Small intestine (tissue), 7 donors: ENCODE results near the gene MIPOL1. TPM values are rescaled to one million over a fixed set of nuclear protein-coding genes. Genes with fewer than 3 reads are reported as not detected.
A peak's percentile ranks its signal among the peaks of the same experiment; 100 is the strongest.
"Not testable (repeated sequence)": the region's sequence is repeated elsewhere in the genome, so short reads cannot be mapped to it uniquely, and the experiment has no call there.

Experiments
- DNase-seq, 2 donors: peaks; one replicate each; pipeline versions ENCODE4 v3.0.0 to v3.0.0-alpha.2; 2013
- FAIRE-seq: peaks from 2 replicates; lab custom pipeline; 2012; peaks lifted over from hg19 to GRCh38; lab: Jason Lieb, UNC
- H3K27ac ChIP-seq, 3 donors: one replicate each; pipeline ENCODE4 v1.5.1; 2013; ENCODE audit warnings: low read length in 2 of 3, mild to moderate bottlenecking in 2 of 3, control low read depth in 1 of 3, inconsistent platforms in 1 of 3, low read depth in 1 of 3, moderate library complexity in 1 of 3
- H3K27me3 ChIP-seq, 3 donors: one replicate each; pipeline ENCODE4 v1.6.1; 2013; ENCODE audit warnings: low read length in 3 of 3, inconsistent platforms in 1 of 3; ENCODE audit not compliant: control insufficient read depth in 3 of 3, insufficient read depth in 3 of 3
- H3K36me3 ChIP-seq, 3 donors: one replicate each; pipeline ENCODE4 v1.6.1; 2013; ENCODE audit warnings: low read length in 3 of 3, inconsistent platforms in 1 of 3, low read depth in 1 of 3, mild to moderate bottlenecking in 1 of 3, moderate library complexity in 1 of 3; ENCODE audit not compliant: control insufficient read depth in 3 of 3, insufficient read depth in 2 of 3
- H3K4me1 ChIP-seq, 3 donors: one replicate each; pipeline ENCODE4 v1.6.1; 2013; ENCODE audit warnings: low read length in 2 of 3, inconsistent platforms in 1 of 3, low read depth in 1 of 3, mild to moderate bottlenecking in 1 of 3, moderate library complexity in 1 of 3; ENCODE audit not compliant: control insufficient read depth in 3 of 3, insufficient read depth in 2 of 3
- H3K4me3 ChIP-seq, 3 donors: one replicate each; pipeline ENCODE4 v1.5.1; 2013; ENCODE audit warnings: low read length in 3 of 3, control low read depth in 1 of 3, inconsistent platforms in 1 of 3, low read depth in 1 of 3, mild to moderate bottlenecking in 1 of 3, moderate library complexity in 1 of 3
- H3K9me3 ChIP-seq, 2 donors: one replicate each; pipeline ENCODE4 v1.6.1; 2013; ENCODE audit warnings: low read depth in 1 of 2, low read length in 1 of 2; ENCODE audit not compliant: control insufficient read depth in 2 of 2, insufficient read depth in 1 of 2
- WGBS, 3 donors: extraction: QIAGEN DNeasy Blood & Tissue Kit; methylation state at CpG; one replicate each; pipeline ENCODE4 v1.1.7; 2013; 5-methylcytosine and 5-hydroxymethylcytosine counted together
- polyA plus RNA-seq, 4 donors: library from polyadenylated mRNA; stranded (reverse) in 3 of 4; unstranded in 1 of 4; fragments of 200-250 nt in 3 of 4; fragments of 120-200 nt in 1 of 4; gene quantifications; one replicate each; pipeline versions ENCODE4 v1.2.1 to v1.2.3, GENCODE V29; 2013
- donor health status: healthy with polysubstance abuse.
- donor health status: control.
- donor health status: control.
- donor health status: Bipolar disorder and iron deficiency.
- donor health status: healthy.

Gene MIPOL1
- polyA plus RNA-seq, 4 donors, result 0.45 to 9.2 (median 2.3) TPM

DNA sequence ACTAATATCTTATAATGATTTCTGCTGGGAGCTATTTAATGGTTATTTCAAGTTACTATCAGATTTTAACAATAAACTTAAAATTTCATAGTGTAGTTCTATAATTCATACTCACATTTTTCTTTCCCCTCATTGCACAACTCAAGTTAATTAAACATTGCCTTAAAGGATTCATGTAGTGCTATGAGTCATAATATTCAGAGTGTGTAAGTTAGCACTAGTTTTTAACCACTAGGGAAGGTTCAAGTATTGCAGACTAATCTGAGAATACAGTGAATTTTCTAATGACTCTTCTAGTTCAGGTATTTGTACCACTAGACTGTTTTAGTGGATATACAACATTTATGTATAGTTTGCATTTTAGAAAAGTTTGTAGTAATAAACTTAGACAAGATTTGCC lies 347.4 kb downstream of the MIPOL1 start:
- Histone ChIP-seq H3K4me1 (no peaks in the 10 kb centered on the region), H3K9me3 (no peaks in the 10 kb centered on the region), H3K27ac (no peak overlapping the region), H3K36me3 (no peaks in the 10 kb centered on the region), H3K4me3 (no peak overlapping the region), H3K27me3 (no peaks in the 10 kb centered on the region)
- no peak for FAIRE-seq
- no peak for DNase-seq

DNA sequence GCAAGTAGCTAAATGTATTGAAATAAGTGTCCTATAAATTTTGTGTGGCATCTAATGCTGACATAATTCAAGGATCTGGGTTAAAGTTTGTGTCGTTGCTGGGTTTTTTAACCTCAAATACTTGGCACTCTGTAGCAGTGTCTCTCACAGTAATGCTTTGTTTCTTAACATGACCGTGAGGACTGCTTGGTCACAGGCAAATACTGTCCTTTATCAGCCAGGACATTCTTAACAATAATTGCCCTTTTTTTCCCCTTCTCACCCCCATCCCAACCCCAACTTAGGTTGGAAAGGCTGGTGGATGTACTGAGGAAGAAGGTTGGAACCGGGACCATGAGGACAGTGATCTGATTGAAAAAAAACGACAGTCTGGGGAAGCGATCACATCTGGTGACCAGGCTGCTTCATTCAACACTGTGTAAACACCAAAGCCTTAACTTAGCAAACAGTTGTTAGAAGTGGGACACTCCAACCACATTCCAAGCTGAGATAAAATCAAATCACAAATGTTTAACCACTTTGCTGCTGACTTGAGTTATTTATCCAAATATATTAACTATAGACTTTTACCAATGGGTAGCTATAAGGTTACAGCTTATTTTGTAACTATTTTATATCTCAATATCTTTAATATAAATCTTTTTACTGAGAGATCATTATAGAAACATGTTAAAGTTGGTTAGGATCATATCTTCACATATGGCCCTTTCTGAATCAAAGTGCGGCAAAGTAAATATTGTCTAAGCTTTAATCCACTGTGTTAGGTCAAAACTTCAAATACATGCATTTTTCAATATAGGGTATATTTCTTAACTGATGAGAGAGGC lies 349.1 kb downstream of the MIPOL1 start:
- 44 to 54% (median 53%) methylated on average over 6 of the region's 6 CpGs for WGBS, 3 donors
- Histone ChIP-seq H3K36me3 (no peaks in the 10 kb centered on the region), H3K27me3 (no peaks in the 10 kb centered on the region), H3K27ac (peak overlapping the region in 1 of 3 donors; percentile 38), H3K4me1 (no peaks in the 10 kb centered on the region), H3K9me3 (no peaks in the 10 kb centered on the region), H3K4me3 (no peak overlapping the region)
- no peak for FAIRE-seq
- DNase-seq, result peak in 1 of 2 donors; percentile 55

DNA sequence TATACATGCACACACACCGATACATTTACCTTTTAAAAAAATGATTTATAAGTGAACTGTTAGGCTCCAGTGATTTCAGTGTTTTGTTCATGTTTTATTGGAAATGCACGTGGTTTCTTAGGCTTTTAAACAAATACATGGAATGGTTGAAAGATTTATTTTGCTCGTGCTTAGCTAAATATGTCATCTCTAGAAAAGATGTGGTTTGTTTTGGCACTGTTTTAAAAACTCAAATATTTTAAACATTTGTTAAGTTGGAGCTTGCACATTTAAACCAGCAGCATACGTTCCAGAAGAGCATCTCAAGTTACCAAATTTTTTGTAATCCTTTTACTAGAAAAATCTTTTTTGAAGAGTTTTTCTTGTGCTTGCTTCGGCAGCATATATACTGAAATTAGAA lies 352.8 kb downstream of the MIPOL1 start:
- Histone ChIP-seq H3K27me3 (no peaks in the 10 kb centered on the region), H3K27ac (no peak overlapping the region), H3K9me3 (peaks cover 0 to 4% of the 10 kb centered on the region in 2 donors), H3K4me1 (no peaks in the 10 kb centered on the region), H3K36me3 (no peaks in the 10 kb centered on the region), H3K4me3 (no peak overlapping the region)
- FAIRE-seq (no peak), DNase-seq (no peak)
- 53 to 78% (median 68%) methylated on average over 5 of the region's 5 CpGs for WGBS, 3 donors

DNA sequence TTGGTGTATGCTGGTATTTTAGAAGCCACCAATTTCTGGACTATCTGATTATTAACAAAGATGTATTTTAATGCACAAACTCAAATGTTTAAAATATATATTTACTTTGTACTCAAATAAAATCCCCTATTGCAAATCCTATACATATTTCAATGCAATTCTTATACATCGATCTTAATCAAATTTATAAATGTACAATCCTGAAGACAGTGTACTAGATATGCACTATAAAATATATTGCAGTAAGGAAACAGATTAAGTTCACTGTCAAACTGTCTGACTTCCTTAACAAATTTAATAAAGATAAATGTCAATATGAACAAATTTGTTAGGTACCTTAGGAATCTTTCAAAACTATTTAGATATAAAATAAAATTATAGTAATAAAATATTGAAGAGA lies 353.4 kb downstream of the MIPOL1 start:
- no peak for FAIRE-seq
- Histone ChIP-seq H3K36me3 (no peaks in the 10 kb centered on the region), H3K4me1 (no peaks in the 10 kb centered on the region), H3K4me3 (no peak overlapping the region), H3K9me3 (peaks cover 0 to 6% of the 10 kb centered on the region in 2 donors), H3K27ac (no peak overlapping the region), H3K27me3 (no peaks in the 10 kb centered on the region)
- WGBS, 3 donors, result 88 to 91% (median 89%) methylated on average over 1 of the region's 1 CpG
- no peak for DNase-seq

DNA sequence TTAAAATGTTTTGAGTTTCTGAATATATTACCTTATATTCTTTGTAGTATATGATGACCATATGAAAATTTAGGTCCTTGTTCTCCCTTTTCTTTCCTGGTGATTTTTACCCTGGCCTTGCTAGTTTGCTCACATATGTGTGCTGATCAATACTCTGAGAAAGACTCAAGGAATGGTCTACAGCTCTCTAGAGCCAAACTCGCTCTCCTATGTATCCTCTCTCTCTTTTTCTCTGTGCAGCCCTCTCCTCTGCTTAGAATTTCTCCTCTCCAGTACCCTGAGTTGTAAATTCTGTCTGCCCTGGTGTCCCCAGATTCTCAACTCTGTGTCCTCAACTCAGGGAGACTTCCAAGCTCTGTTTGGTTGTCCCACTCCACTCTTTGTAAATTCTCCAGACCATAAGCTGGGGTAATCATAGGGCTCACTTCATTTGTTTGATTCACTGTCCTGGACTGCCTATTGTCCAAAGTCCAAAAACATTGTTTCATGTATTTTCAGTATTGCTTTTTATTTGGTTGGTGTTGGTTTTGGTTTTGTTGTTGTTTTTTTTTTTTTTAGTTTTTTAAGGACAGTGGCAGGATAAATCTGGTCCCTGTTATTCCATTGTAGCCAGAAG lies 356.3 kb downstream of the MIPOL1 start:
- no peak for DNase-seq
- H3K27ac ChIP-seq, result no peak overlapping the region

DNA sequence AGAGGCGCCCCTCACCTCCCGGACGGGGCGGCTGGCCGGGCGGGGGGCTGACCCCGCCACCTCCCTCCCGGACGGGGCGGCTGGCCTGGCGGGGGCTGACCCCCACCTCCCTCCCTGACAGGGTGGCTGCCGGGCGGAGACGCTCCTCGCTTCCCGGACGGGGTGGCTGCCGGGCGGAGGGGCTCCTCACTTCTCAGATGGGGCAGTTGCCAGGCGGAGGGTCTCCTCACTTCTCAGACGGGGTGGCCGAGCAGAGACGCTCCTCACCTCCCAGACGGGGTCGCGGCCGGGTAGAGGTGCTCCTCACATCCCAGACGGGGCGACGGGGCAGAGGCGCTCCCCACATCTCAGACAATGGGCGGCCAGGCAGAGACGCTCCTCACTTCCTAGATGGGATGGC lies 357.9 kb downstream of the MIPOL1 start:
- H3K9me3 ChIP-seq, result peaks cover 0 to 11% of the 10 kb centered on the region in 2 donors
- FAIRE-seq, DNase-seq, H3K27me3 ChIP-seq, H3K36me3 ChIP-seq, H3K4me3 ChIP-seq, H3K4me1 ChIP-seq, H3K27ac ChIP-seq: not testable (repeated sequence)
- WGBS, 3 donors, result 84 to 98% (median 94%) methylated on average over 16 to 27 of the region's 33 CpGs

More for the DNA sequence above, 356.3 kb downstream of the MIPOL1 start:
- Histone ChIP-seq H3K36me3 (no peaks in the 10 kb centered on the region), H3K4me1 (no peaks in the 10 kb centered on the region), H3K4me3 (no peak overlapping the region), H3K9me3 (peaks cover 0 to 11% of the 10 kb centered on the region in 2 donors), H3K27me3 (no peaks in the 10 kb centered on the region)
- FAIRE-seq, result no peak
- 57 to 98% (median 92%) methylated on average over 1 of the region's 1 CpG for WGBS, 3 donors

DNA sequence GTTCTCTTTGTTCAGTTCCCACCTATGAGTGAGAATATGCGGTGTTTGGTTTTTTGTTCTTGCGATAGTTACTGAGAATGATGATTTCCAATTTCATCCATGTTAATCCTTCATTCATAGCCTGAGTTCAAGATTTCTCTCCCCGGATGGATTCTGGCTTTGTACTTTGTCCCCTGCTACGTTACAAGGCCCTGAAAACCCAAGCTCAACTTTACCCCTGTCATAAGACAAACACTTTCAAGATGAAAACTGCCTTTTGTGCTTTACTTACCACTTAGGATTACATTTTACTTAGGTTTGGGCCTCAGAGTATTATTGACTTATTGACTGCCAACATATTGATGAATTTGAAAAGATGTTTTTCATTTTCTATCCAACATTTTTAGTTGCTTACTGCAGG lies 361.0 kb downstream of the MIPOL1 start:
- H3K27me3 ChIP-seq, result no peaks in the 10 kb centered on the region
- H3K36me3 ChIP-seq, result no peaks in the 10 kb centered on the region
- H3K27ac ChIP-seq, result no peak overlapping the region
- WGBS, 3 donors, result 58 to 76% (median 74%) methylated on average over 4 of the region's 4 CpGs
- DNase-seq, result no peak
- H3K4me3 ChIP-seq, result no peak overlapping the region
- peaks cover 0 to 11% of the 10 kb centered on the region in 2 donors for H3K9me3 ChIP-seq
- FAIRE-seq, result no peak
- H3K4me1 ChIP-seq, result no peaks in the 10 kb centered on the region

DNA sequence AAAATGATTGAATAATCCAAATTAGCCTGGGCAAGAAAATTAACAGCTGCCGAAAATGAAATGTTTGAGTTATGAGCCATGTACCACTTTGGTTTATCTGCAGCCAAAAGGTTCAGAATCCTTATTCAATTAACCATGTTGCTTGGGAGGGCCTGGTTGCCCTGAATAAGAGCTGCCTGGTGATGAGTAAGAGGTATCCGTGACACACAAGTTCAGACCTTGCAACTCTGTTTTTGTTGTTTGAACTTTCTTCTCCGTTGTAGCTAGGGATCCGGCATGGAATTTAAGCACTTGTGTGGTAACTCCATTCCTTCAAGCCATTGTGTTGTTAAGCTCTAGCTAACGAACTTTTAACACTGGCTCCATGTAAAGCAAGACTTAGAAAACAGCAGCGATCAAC lies 361.6 kb downstream of the MIPOL1 start:
- no peaks in the 10 kb centered on the region for H3K4me1 ChIP-seq
- no peak overlapping the region for H3K4me3 ChIP-seq
- FAIRE-seq, result no peak
- no peaks in the 10 kb centered on the region for H3K27me3 ChIP-seq
- no peaks in the 10 kb centered on the region for H3K36me3 ChIP-seq
- H3K27ac ChIP-seq, result no peak overlapping the region
- peaks cover 0 to 7% of the 10 kb centered on the region in 2 donors for H3K9me3 ChIP-seq
- DNase-seq, result no peak
- 83 to 93% (median 88%) methylated on average over 6 of the region's 6 CpGs for WGBS, 3 donors
